ENCODE measurements around the gene RASEF. TPM values are rescaled to one million over a fixed set of nuclear protein-coding genes. Genes with fewer than 3 reads are reported as not detected.

RASEF gene
- 1.9 and 2.2 TPM in 2 replicates for total RNA-seq (2021)
- long read RNA-seq, full-length matches to known transcripts, result 4 of 8 reads
- long read RNA-seq, partial matches to known transcripts, result 0 of 8 reads
- long read RNA-seq, other reads (novel, unspliced or antisense), result 4 of 8 reads

- Histone ChIP-seq H3K18ac (ENCODE audit: insufficient read length, low read depth, low read length) (peak within 1 kb of the TSS; percentile 3), H2BK5ac (ENCODE audit: insufficient read length, low read length) (no peak within 1 kb of the TSS), H3T11ph (ENCODE audit: low read length) (no peak within 1 kb of the TSS), H2BK15ac (ENCODE audit: low read depth, low read length) (no peak within 1 kb of the TSS), H4K5ac (ENCODE audit: insufficient read length, low read depth, low read length) (no peak within 1 kb of the TSS), H3K79me2 (ENCODE audit: insufficient read depth, low read length) (no peaks in the 10 kb centered on the region), H3K4me2 (ENCODE audit: insufficient read depth, insufficient read length, low read length) (peak within 1 kb of the TSS; percentile 77), H3K27ac (ENCODE audit: insufficient read length, low read depth, low read length) (no peak within 1 kb of the TSS), H3K27me3 (ENCODE audit: insufficient read depth, low read length) (peaks cover 10% of the 10 kb centered on the region; the same call in 1 of the 2 replicates), H2AFZ (ENCODE audit: low read length) (no peak within 1 kb of the TSS), H3K9ac (ENCODE audit: extremely low read depth, insufficient read length, low read length) (no peak within 1 kb of the TSS), H3K56ac (ENCODE audit: insufficient read length, low read depth, low read length) (no peak within 1 kb of the TSS), H4K91ac (ENCODE audit: insufficient read length, low read depth, low read length) (no peak within 1 kb of the TSS), H4K8ac (replicated peaks; ENCODE audit: insufficient read length, low read depth, low read length) (no peak within 1 kb of the TSS), H3K4ac (ENCODE audit: low read depth, low read length) (no peak within 1 kb of the TSS), H2BK20ac (ENCODE audit: low read depth, low read length, poor library complexity, severe bottlenecking) (no peak within 1 kb of the TSS), H3K4me1 (ENCODE audit: insufficient read depth, low read length) (no peaks in the 10 kb centered on the region), H4K20me1 (ENCODE audit: control insufficient read depth, insufficient read depth, insufficient read length) (no peaks in the 10 kb centered on the region), H3K14ac (ENCODE audit: insufficient read depth, low read length) (peak within 1 kb of the TSS; percentile 81), H2BK120ac (ENCODE audit: low read depth, low read length, poor library complexity, severe bottlenecking) (no peak within 1 kb of the TSS), H3K23me2 (ENCODE audit: insufficient read length, low read depth, low read length, poor library complexity, severe bottlenecking) (peaks cover 15% of the 10 kb centered on the region), H3K9me3 (ENCODE audit: control insufficient read depth, low read depth, low read length) (no peaks in the 10 kb centered on the region), H3K23ac (ENCODE audit: insufficient read length, low read depth, low read length) (no peak within 1 kb of the TSS), H2AK5ac (ENCODE audit: insufficient read length, low read length) (no peak within 1 kb of the TSS), H3K79me1 (ENCODE audit: insufficient read depth, low read depth, low read length, poor library complexity, severe bottlenecking) (no peaks in the 10 kb centered on the region), H2BK12ac (ENCODE audit: insufficient read length, low read depth, low read length) (no peak within 1 kb of the TSS)
- Mint-ChIP-seq H3K4me1 (peaks cover 18 to 22% of the 10 kb centered on the region in 2 experiments), H3K27ac (peak within 1 kb of the TSS in 1 of 3 experiments; percentile 65; a peak in 1 of 7 replicates), H3K9me3 (no peaks in the 10 kb centered on the region; a peak in 2 of 5 replicates), H3K4me3 (peak within 1 kb of the TSS; percentile 69 to 86), H3K27me3 (ENCODE audit: low read depth) (peaks cover 67% of the 10 kb centered on the region), H3K36me3 (ENCODE audit: insufficient read depth in 1 of 3, low read depth in 3 of 3) (no peaks in the 10 kb centered on the region; a peak in 1 of 7 replicates)
- peak; percentile 84 for DNase-seq
- TF ChIP-seq CTCF (conservative IDR thresholded peaks at IDR 0.05), result peak; percentile 48; the same call in 2 of the 3 replicates
- no CpG with 5 or more reads among the region's 99 CpGs for WGBS (ENCODE audit: extremely low coverage, insufficient read length, low lambda C conversion rate)
These were observed at the start of gene RASEF for GRCh38 chr9:83062651-83063527. TSS of gene RASEF (minus strand) at chr9:83063142. CDS start at chr9:83062867, 275 bp downstream.

Measured in H9 (cell line).